Mesenchymal stem cell (in vitro differentiated cells and primary cell): Measurements from ENCODE around the gene ULBP3.
"Not testable (repeated sequence)": the region's sequence is repeated elsewhere in the genome, so short reads cannot be mapped to it uniquely, and the experiment has no call there.

ENCODE experiments used
- DNase-seq: peaks from one replicate; pipeline ENCODE4 v3.0.0-alpha.2; 2013
- H2AFZ ChIP-seq: one replicate; pipeline ENCODE4 v1.6.1; 2013; ENCODE audit warnings: low read depth, mild to moderate bottlenecking, control low read depth, inconsistent platforms, low read length, moderate library complexity
- H2AK5ac ChIP-seq: 2 replicates; pipeline ENCODE4 v1.6.1; 2013; ENCODE audit warnings: low read length, moderate library complexity, mild to moderate bottlenecking, inconsistent platforms; ENCODE audit not compliant: severe bottlenecking
- H2BK120ac ChIP-seq: one replicate; pipeline ENCODE4 v1.6.1; 2013; ENCODE audit warnings: low read depth, mild to moderate bottlenecking, inconsistent platforms, low read length, moderate library complexity
- H2BK12ac ChIP-seq, 2 experiments: one replicate each; pipeline ENCODE4 v1.6.1; 2013; ENCODE audit warnings: inconsistent platforms in 2 of 2, low read length in 2 of 2, mild to moderate bottlenecking in 2 of 2, moderate library complexity in 2 of 2, control low read depth in 1 of 2
- H2BK15ac ChIP-seq: one replicate; pipeline ENCODE4 v1.6.1; 2013; ENCODE audit warnings: mild to moderate bottlenecking, low read depth, inconsistent platforms; ENCODE audit not compliant: poor library complexity, severe bottlenecking
- H2BK5ac ChIP-seq: 2 replicates; pipeline ENCODE4 v1.6.1; 2013; ENCODE audit warnings: low read depth, mild to moderate bottlenecking, low read length, control low read depth, inconsistent platforms; ENCODE audit not compliant: poor library complexity, severe bottlenecking
- H3K14ac ChIP-seq, 2 experiments: one replicate each; pipeline ENCODE4 v1.6.1; 2013; ENCODE audit warnings: inconsistent platforms in 2 of 2, low read length in 2 of 2, control low read depth in 1 of 2, mild to moderate bottlenecking in 1 of 2, moderate library complexity in 1 of 2
- H3K18ac ChIP-seq, 2 experiments: one replicate each; pipeline ENCODE4 v1.6.1; 2013; ENCODE audit warnings: inconsistent platforms in 2 of 2, low read length in 2 of 2, control low read depth in 1 of 2, low read depth in 1 of 2, mild to moderate bottlenecking in 1 of 2
- H3K23ac ChIP-seq, 2 experiments: one replicate each; pipeline ENCODE4 v1.6.1; 2013; ENCODE audit warnings: inconsistent platforms in 2 of 2, low read length in 2 of 2, mild to moderate bottlenecking in 2 of 2, moderate library complexity in 2 of 2, control low read depth in 1 of 2
- H3K27ac ChIP-seq: 2 replicates; pipeline ENCODE4 v1.5.1; 2013; ENCODE audit warnings: mild to moderate bottlenecking, moderate library complexity, low read length, control low read depth, inconsistent platforms; ENCODE audit not compliant: poor library complexity, severe bottlenecking
- H3K27me3 ChIP-seq, 2 experiments: 2 replicates each; pipeline versions ENCODE4 v1.6.1 to v1.7.0; 2013; ENCODE audit warnings: low read length in 2 of 2, mild to moderate bottlenecking in 2 of 2, moderate library complexity in 2 of 2, control low read depth in 1 of 2, inconsistent platforms in 1 of 2; ENCODE audit not compliant: control insufficient read depth in 1 of 2, insufficient read depth in 1 of 2
- H3K36me3 ChIP-seq, 2 experiments: 2 replicates each; pipeline versions ENCODE4 v1.6.1 to v1.7.0; 2013; ENCODE audit warnings: low read length in 2 of 2, control low read depth in 1 of 2, inconsistent platforms in 1 of 2, low read depth in 1 of 2, mild to moderate bottlenecking in 1 of 2; ENCODE audit not compliant: insufficient read depth in 2 of 2, control insufficient read depth in 1 of 2
- H3K4ac ChIP-seq, 2 experiments: one replicate each; pipeline ENCODE4 v1.6.1; 2013; ENCODE audit warnings: inconsistent platforms in 2 of 2, low read length in 2 of 2, mild to moderate bottlenecking in 2 of 2, moderate library complexity in 2 of 2, control low read depth in 1 of 2, low read depth in 1 of 2
- H3K4me1 ChIP-seq: 2 replicates; pipeline ENCODE4 v1.6.1; 2013; ENCODE audit warnings: low read depth, low read length, control low read depth; ENCODE audit not compliant: control insufficient read depth, insufficient read depth
- H3K4me2 ChIP-seq: 2 replicates; pipeline ENCODE4 v1.6.1; 2013; ENCODE audit warnings: low read length, mild to moderate bottlenecking, inconsistent platforms; ENCODE audit not compliant: poor library complexity, severe bottlenecking
- H3K4me3 ChIP-seq, 2 experiments: 2 replicates each; pipeline versions ENCODE4 v1.5.1 to v1.7.0; 2013; ENCODE audit warnings: low read length in 2 of 2, mild to moderate bottlenecking in 2 of 2, control low read depth in 1 of 2, low read depth in 1 of 2; ENCODE audit not compliant: insufficient read depth in 1 of 2
- H3K79me1 ChIP-seq: replicated peaks from 2 replicates; pipeline ENCODE4 v1.6.1; 2013; ENCODE audit warnings: mild to moderate bottlenecking, control low read depth, low read length, inconsistent platforms; ENCODE audit not compliant: poor library complexity, severe bottlenecking
- H3K9ac ChIP-seq: 2 replicates; pipeline ENCODE4 v1.7.0; 2013; ENCODE audit warnings: mild to moderate bottlenecking, low read length, moderate library complexity
- H3K9me3 ChIP-seq: 2 replicates; pipeline ENCODE4 v1.7.0; 2013; ENCODE audit warnings: mild to moderate bottlenecking, low read length; ENCODE audit not compliant: control insufficient read depth
- H4K8ac ChIP-seq: one replicate; pipeline ENCODE4 v1.6.1; 2013; ENCODE audit warnings: inconsistent platforms, mild to moderate bottlenecking, low read length, moderate library complexity
- H4K91ac ChIP-seq: one replicate; pipeline ENCODE4 v1.6.1; 2013; ENCODE audit warnings: mild to moderate bottlenecking, low read length, inconsistent platforms
- WGBS: methylation state at CpG from one replicate; pipeline ENCODE4 v1.1.7; 2013; ENCODE audit warnings: mixed read lengths; 5-methylcytosine and 5-hydroxymethylcytosine counted together

ULBP3 gene

DNA sequence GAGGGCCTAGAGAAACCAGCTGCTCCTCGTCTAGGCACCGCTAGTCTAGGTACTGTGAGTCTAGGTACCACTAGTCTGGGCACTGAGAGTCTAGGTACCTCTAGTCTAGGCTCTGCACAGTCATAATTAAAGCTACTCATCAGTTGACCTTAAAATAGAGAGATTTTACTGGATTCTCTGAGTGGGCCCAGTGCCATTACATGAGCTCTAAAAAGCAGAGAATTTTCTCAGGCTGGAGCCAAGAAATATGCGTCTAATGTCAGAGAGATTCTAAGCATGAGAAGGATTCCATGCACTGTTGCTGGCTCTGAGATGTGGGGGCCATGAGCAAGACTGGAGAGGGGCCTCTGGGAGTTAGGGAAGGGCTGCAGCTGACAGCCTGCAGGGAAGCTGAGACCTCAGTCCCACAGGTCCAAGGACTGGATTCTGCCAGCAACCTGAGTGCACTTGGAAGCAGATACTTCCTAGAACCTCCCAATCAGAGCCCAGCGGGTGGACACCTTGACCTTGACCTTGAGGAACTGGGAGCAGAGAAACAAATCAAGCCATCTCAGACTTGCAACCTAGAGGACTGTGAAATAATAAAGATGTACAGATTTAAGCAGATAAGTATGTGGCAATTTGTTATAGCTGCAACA lies 5.6 kb upstream of the ULBP3 start:
- H2AFZ ChIP-seq, H2BK5ac ChIP-seq, H3K4me2 ChIP-seq, H3K18ac ChIP-seq, H2AK5ac ChIP-seq, H3K14ac ChIP-seq, H3K79me1 ChIP-seq, H4K91ac ChIP-seq, DNase-seq, H3K4me3 ChIP-seq, H3K36me3 ChIP-seq, H3K27me3 ChIP-seq, H3K9ac ChIP-seq, H2BK12ac ChIP-seq, H3K4ac ChIP-seq, H3K4me1 ChIP-seq, H3K9me3 ChIP-seq, H4K8ac ChIP-seq, H3K27ac ChIP-seq, H3K23ac ChIP-seq, H2BK120ac ChIP-seq, H2BK15ac ChIP-seq: not testable (repeated sequence)
- 100% methylated on average over 3 of the region's 4 CpGs for whole genome bisulfite sequencing

GRCh38 chr6:150072201-150072600 lies 3.3 kb upstream of the ULBP3 start:
- no peak overlapping the region for H2AFZ ChIP-seq
- H3K23ac ChIP-seq: peak overlapping the region in 1 of 2 experiments; percentile 42
- H4K8ac ChIP-seq: no peak overlapping the region
- H2BK15ac ChIP-seq: no peak overlapping the region
- no peak overlapping the region for H3K4me3 ChIP-seq
- H3K27me3 ChIP-seq: no peaks in the 10 kb centered on the region
- H2BK12ac ChIP-seq: no peak overlapping the region
- no peak overlapping the region for H3K27ac ChIP-seq
- no peak overlapping the region for H3K9ac ChIP-seq
- H3K18ac ChIP-seq: no peak overlapping the region
- no peaks in the 10 kb centered on the region for H3K36me3 ChIP-seq
- no peaks in the 10 kb centered on the region for H3K9me3 ChIP-seq
- H2AK5ac ChIP-seq: no peak overlapping the region
- peaks cover 4% of the 10 kb centered on the region for H3K79me1 ChIP-seq
- no peak overlapping the region for H2BK120ac ChIP-seq
- no peak overlapping the region for H3K4me2 ChIP-seq
- H4K91ac ChIP-seq: no peak overlapping the region
- H3K4ac ChIP-seq: no peak overlapping the region
- no peak overlapping the region for H2BK5ac ChIP-seq
- peak; percentile 43 for DNase-seq
- peaks cover 10% of the 10 kb centered on the region for H3K4me1 ChIP-seq
- peak overlapping the region in 1 of 2 experiments; percentile 42 for H3K14ac ChIP-seq
- WGBS: 60% methylated on average over 8 of the region's 8 CpGs

DNA sequence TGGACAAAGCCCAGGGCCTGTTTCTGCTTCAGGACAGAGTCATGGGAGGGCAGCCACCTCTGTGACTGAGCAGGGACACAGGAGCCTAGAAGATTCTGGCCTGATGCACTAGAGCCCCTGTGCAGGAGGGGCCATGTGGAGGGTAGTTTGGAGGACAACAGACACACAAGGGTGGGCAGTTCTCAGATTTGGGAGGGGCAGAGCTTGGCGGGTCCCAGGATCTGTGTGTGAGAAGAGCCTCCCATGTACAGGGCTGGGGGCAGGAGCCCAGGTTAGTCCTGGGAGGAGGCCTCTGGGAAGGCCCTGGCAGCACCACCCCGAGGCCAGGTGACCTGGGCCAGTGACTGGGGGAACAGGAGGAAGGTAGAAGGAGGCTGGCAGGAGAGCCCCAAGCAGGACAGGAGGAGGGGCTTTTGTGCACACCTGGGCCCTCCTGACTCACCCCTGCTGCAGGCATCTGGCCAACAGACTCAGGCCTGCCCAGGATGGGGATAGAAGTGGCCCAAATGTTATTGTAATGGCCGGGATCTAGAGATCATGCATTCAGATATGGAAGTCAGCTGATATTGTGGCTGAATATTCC lies 1.4 kb upstream of the ULBP3 start:
- no peak overlapping the region for H2AK5ac ChIP-seq
- H3K4me2 ChIP-seq: no peak overlapping the region
- no peak overlapping the region for H3K27ac ChIP-seq
- no peak overlapping the region for H2BK120ac ChIP-seq
- H3K79me1 ChIP-seq: peaks cover 4% of the 10 kb centered on the region
- no peak overlapping the region for H4K8ac ChIP-seq
- no peak overlapping the region for H3K23ac ChIP-seq
- H2BK5ac ChIP-seq: no peak overlapping the region
- H3K18ac ChIP-seq: no peak overlapping the region
- no peak overlapping the region for H2AFZ ChIP-seq
- H3K4ac ChIP-seq: no peak overlapping the region
- H2BK15ac ChIP-seq: no peak overlapping the region
- no peak overlapping the region for H4K91ac ChIP-seq
- no peak for DNase-seq
- no peak overlapping the region for H3K9ac ChIP-seq
- no peak overlapping the region for H2BK12ac ChIP-seq
- H3K9me3 ChIP-seq: no peaks in the 10 kb centered on the region
- WGBS: 90% methylated on average over 3 of the region's 3 CpGs
- no peak overlapping the region for H3K14ac ChIP-seq
- no peak overlapping the region for H3K4me3 ChIP-seq
- peaks cover 10% of the 10 kb centered on the region for H3K4me1 ChIP-seq
- H3K36me3 ChIP-seq: peaks cover under 1 to 3% of the 10 kb centered on the region in 2 experiments
- no peaks in the 10 kb centered on the region for H3K27me3 ChIP-seq

GRCh38 chr6:150069706-150070105 lies 785 bp upstream of the ULBP3 start:
- Histone ChIP-seq H4K91ac (no peak overlapping the region), H3K27me3 (no peaks in the 10 kb centered on the region), H2AK5ac (no peak overlapping the region), H2BK15ac (no peak overlapping the region), H4K8ac (no peak overlapping the region), H3K27ac (no peak overlapping the region), H2BK120ac (no peak overlapping the region), H3K4me3 (no peak overlapping the region), H3K79me1 (peaks cover 4% of the 10 kb centered on the region), H3K9me3 (no peaks in the 10 kb centered on the region), H3K4ac (no peak overlapping the region), H2AFZ (no peak overlapping the region), H3K36me3 (peaks cover 6 to 8% of the 10 kb centered on the region in 2 experiments), H3K14ac (no peak overlapping the region), H2BK5ac (no peak overlapping the region), H3K9ac (no peak overlapping the region), H3K18ac (no peak overlapping the region), H3K4me1 (peaks cover 10% of the 10 kb centered on the region), H3K23ac (no peak overlapping the region), H2BK12ac (no peak overlapping the region), H3K4me2 (no peak overlapping the region)
- WGBS: 78% methylated on average over 11 of the region's 11 CpGs
- DNase-seq: no peak
